ENCODE results near the gene TUBGCP2.
"Not testable (repeated sequence)": the region's sequence is repeated elsewhere in the genome, so short reads cannot be mapped to it uniquely, and the experiment has no call there.

The TUBGCP2 gene

DNA sequence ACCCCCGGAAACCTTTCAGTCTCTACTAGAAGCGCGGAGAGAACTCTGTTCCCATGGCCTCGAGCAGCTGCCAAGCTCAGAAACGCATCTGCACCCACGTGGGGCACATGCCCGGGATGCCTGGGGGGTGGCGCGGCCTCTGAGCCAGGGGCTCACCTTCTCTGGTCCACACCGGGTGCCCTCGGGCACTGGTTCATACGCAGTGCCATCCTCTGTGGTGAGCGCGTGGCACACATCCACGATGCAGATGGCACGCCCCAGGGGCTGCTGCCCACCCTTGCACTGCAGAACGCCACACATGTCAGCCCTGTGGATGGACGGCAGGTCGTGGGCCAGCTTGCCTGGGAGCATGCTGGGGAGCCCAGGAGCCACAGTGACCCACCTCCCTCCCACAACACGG lies 38.5 kb downstream of the TUBGCP2 start:
- in situ Hi-C loops (cut with MboI; ENCODE audit: low sequenced_read_pairs), result no loop called here

GRCh38 chr10:133269367-133269766 lies 39.3 kb downstream of the TUBGCP2 start:
- in situ Hi-C loops (cut with MboI; ENCODE audit: low sequenced_read_pairs), result no loop called here

- in situ Hi-C loops (cut with MboI; ENCODE audit: low sequenced_read_pairs), result no loop called here
Observed at GRCh38 chr10:133268532-133268931, 40.1 kb downstream of the TUBGCP2 start.

DNA sequence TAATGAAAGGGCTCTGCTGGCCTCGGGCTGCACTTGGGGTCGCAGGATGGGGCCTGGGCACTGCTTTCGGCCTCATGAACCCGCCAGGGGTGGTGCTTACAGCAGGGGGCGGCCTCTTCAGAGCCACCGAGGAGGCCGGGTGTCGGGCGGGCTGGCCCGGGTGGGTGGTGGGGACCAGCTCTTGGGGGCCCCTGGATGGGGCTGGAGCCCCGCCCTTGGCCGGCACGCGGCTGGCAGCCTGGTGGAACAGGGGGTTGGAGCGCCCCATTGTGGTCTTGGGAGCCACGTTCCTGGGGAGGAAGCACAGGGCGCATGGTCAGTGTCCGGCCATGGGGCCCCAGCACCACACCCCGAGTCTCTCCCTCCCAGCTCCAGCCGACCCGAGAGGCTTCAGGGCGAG lies 40.8 kb downstream of the TUBGCP2 start:
- in situ Hi-C loops (cut with MboI; ENCODE audit: low sequenced_read_pairs), result no loop called here

- in situ Hi-C loops (cut with MboI; ENCODE audit: low sequenced_read_pairs), result no loop called here
Observed at GRCh38 chr10:133267293-133267692, 41.4 kb downstream of the TUBGCP2 start.

DNA sequence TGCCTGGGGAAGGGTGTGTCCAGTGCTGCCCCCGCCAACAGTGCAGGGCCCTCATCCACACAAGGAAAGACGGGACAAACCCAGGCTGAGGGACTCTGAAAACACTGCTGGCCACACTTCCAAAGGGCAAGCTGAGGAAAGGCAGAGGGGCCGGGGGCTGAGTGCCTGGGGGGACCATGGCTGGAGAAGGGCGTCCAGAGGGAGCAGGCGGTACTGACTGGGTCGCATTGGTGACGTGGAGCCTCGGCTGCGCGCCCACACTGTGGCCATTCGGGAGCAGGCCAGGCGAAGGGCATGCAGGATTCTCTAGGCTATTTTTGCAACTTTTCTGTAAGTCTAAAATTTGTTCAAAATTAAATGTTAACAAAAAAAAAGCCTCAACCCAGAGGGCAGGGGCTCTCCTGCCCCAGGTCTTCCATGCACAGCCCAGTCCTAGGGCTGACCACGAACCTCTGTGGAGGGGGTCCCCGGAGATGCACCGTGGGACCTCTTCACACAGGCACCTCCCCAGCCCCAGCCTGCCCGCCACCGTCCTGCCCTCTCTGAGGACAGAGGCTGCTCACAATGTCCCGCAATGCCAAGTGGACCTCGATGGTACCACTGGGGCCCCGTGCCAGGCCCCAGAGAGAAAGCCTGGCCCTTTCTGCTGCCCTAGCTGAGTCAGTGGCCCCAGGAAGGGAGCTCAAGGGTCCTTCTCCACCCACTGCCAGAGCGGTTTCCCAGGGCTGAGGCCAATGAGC lies 42.4 kb downstream of the TUBGCP2 start:
- in situ Hi-C loops (cut with MboI; ENCODE audit: low sequenced_read_pairs), result no loop called here

- in situ Hi-C loops (cut with MboI; ENCODE audit: low sequenced_read_pairs), result not testable (repeated sequence)
Observed at GRCh38 chr10:133265052-133265451, 43.6 kb downstream of the TUBGCP2 start.

GRCh38 chr10:133264461-133264860 lies 44.2 kb downstream of the TUBGCP2 start:
- in situ Hi-C loops (cut with MboI; ENCODE audit: low sequenced_read_pairs), result no loop called here

- in situ Hi-C loops (cut with MboI; ENCODE audit: low sequenced_read_pairs), result no loop called here
Observed at GRCh38 chr10:133263674-133264073, 45.0 kb downstream of the TUBGCP2 start.

GRCh38 chr10:133262696-133263095 lies 46.0 kb downstream of the TUBGCP2 start:
- in situ Hi-C loops (cut with MboI; ENCODE audit: low sequenced_read_pairs), result no loop called here

GRCh38 chr10:133261726-133262325 lies 46.8 kb downstream of the TUBGCP2 start:
- in situ Hi-C loops (cut with MboI; ENCODE audit: low sequenced_read_pairs), result no loop called here

DNA sequence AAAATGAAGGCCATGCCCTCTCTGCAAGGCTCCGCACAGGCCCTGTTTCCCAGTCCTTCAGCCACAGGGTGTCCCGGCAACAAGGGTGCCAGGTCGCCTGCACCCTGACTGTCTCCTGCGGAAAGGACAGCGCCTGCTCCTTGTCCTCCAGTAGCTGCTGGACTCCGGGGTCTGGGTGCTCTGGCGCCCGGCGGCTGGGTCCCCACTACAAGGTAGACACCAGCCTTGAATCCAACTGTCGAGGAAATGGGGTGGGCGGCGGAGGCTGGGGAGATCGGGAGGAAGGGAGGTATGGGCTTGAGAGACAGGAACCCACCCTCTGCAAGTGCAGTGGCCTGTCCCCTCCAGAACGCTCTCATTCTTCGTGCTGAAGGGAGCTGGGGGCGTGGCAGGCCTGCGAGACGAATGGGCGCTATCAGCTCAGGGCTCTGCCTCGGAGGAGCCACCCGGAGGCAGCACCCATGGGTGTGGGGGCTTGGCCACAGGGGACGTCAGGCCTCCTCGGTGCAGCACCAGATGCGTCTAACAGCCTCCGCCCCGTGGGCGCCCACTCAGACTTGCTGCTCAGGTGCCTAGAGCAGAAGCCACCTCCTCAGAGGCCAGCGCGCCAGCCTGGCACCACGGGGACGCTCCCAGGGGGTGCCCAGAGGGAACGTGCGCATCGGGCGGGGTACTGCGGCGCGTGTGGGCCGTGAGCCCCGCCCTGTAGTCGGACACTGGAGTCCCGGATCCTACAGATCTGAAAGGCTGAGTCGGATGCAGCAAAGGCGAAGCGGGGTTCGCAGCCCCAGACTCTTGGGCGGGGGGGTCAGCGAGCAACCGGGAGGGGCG lies 47.6 kb downstream of the TUBGCP2 start:
- in situ Hi-C loops (cut with MboI; ENCODE audit: low sequenced_read_pairs), result no loop called here

DNA sequence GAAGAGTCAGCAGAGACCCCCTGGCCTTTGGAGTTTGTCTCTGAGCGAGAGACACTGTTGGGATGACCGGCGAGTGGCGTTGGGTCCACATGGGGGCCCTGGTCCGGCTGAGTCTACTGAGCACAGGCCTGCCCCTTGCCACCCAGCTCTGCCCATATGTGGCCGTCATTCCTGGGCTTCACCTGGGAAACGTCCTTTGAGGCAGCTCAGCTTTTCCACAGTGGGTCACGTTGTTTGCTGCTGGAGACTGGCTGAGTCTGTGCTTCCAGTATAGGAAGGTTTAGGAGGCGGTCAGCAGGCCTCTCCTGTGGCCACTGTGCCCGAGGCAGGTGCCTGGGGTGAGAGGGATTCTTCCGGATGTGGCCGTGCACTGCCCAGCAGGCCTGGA lies 49.1 kb downstream of the TUBGCP2 start:
- in situ Hi-C loops (cut with MboI; ENCODE audit: low sequenced_read_pairs), result no loop called here

DNA sequence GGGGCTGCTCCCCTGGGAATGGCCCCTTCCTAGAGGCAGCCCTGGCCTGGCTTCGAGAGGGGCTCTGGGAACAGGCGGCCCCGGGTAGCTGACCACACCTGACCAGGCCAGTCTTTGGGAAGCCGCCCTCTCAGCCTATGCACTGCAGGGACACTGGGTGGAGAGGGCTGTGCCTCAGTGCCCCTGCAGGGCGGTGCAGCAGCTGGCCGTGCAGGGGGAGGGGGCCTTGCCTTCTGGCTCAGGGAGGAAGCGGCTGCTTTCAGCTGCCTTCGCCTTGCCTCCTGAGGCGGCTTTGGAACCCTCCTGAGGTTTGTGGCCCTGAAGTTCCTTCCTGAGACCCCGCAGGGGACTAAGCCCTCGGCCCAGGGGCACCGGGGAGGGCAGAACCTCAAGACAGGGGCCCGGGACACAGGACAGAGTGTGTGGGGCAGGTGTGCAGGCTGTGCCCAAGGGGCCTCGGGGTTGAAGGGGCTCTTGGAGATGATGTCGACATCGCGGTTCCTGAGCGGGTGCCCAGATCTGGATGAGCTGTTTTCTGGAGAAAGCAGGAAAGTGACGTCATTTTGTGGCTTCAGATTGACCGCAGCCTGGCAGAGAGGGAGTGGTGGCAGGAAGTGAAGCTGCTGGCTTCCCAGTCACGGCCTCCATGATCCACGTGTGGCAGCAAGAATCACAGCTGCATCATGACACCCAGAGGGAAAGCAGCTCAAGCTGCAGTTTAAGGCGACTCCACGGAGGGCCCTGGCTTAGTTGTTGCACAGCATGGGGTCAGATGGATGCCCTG lies 49.7 kb downstream of the TUBGCP2 start:
- in situ Hi-C loops (cut with MboI; ENCODE audit: low sequenced_read_pairs), result no loop called here

- in situ Hi-C loops (cut with MboI; ENCODE audit: low sequenced_read_pairs), result no loop called here
Observed at GRCh38 chr10:133258066-133258817, 50.4 kb downstream of the TUBGCP2 start.

GRCh38 chr10:133257489-133258065 lies 51.1 kb downstream of the TUBGCP2 start:
- in situ Hi-C loops (cut with MboI; ENCODE audit: low sequenced_read_pairs), result no loop called here

DNA sequence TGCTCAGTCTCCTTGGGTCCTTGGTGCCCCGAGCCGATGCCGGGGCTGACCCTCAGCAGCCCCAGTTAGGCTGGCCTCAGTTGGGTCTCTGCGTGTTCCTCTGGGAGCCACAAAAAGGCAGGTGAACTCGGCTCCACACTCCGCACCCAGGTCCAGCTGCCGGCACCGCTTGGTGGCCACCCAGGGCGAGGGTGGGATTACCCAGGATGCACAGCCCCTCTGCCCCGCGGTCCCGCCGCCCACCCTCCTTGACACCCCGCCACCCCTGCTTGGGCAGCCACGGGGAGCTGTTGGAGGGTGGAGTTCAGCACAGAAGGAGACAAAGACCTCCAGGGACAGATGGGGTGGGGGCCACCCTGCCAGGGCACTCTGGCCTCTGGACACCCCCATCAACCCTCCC lies 53.3 kb downstream of the TUBGCP2 start:
- in situ Hi-C loops (cut with MboI; ENCODE audit: low sequenced_read_pairs), result no loop called here

DNA sequence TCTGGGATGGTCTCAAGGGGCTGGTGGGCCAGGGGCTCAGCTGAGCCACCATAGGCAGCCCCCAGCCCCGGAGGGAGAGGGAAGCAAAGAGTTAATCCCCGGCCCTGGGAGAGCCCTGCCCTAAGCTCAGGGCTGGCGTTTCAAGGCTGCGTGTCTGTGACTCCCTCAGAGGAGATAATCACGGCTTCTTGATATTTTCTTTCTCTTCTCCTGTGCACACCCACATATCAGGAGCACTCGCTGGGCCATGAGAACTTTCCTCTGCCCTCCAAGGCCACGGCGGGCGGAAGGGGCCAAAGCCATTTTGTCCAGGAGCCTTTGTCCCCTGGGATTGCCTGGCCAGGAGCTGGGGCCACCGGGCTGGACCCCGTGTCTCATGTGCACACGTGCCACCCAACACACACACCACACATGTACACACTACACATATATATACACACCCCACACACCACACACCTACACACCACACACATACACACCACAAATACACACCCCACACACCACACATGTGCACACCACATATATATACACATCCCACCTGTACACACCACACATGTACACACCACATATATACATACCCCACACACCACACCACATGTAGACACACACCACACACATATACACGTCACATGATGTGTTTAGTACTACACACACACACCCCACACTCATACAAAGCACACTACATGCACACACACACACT lies 54.1 kb downstream of the TUBGCP2 start:
- in situ Hi-C loops (cut with MboI; ENCODE audit: low sequenced_read_pairs), result no loop called here

DNA sequence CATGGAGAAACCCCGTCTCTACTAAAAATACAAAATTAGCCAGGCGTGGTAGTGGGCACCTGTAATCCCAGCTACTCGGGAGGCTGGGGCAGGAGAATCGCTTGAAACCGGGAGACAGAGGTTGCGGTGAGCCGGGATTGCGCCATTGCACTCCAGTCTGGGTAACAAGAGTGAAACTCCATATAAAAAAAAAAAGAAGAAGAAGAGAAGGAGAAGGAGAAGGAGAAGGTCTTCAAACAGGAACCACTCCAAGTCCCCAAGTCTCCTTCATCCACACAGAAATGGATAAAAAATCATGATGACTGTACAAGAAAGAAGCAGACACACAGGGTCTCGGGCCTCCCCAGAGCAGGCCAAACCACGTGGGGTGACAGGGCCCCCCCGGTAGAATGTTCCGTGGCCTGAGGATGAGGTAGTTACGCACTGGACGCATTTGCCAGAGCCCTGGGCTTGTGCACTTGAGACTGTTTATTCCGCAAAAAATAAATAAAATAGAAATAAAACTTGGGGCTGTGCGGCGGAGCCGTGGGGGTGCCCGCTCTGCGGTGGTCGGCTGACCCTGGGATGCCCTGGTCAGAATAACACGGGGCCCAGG lies 55.2 kb downstream of the TUBGCP2 start:
- in situ Hi-C loops (cut with MboI; ENCODE audit: low sequenced_read_pairs), result no loop called here
